Prostate gland (tissue), 2 donors: Measurements from ENCODE around the gene HNRNPR. TPM values are rescaled to one million over a fixed set of nuclear protein-coding genes. Genes with fewer than 3 reads are reported as not detected.

Source experiments
- DNase-seq: peaks from one replicate; pipeline ENCODE4 v3.0.0-alpha.2; 2019; ENCODE audit warnings: low spot score
- H3K27ac ChIP-seq, 2 donors: fragments of 200-600 bp; sonication (generic); 2 replicates each; pipeline ENCODE4 v1.5.1; 2017 to 2019
- H3K27me3 ChIP-seq: fragments of 200-600 bp; sonication (generic); replicated peaks from 2 replicates; pipeline ENCODE4 v1.5.1; 2019; ENCODE audit not compliant: insufficient read depth
- H3K36me3 ChIP-seq, 2 donors: fragments of 200-600 bp; sonication (generic); 1 replicate in 1 of 2; 2 replicates in 1 of 2; pipeline versions ENCODE4 v1.5.1 to v1.8.1; 2017 to 2019
- H3K4me1 ChIP-seq: fragments of 200-600 bp; sonication (generic); replicated peaks from 2 replicates; pipeline ENCODE4 v1.5.1; 2019
- H3K4me3 ChIP-seq, 2 donors: fragments of 200-600 bp; sonication (generic); 2 replicates each; pipeline ENCODE4 v1.5.1; 2017 to 2019
- H3K9me3 ChIP-seq: fragments of 200-600 bp; sonication (generic); 2 replicates; pipeline ENCODE4 v1.5.1; 2017
- CTCF ChIP-seq, 4 experiments: fragments of 200-600 bp in 2 of 4; fragments of 450-650 bp in 2 of 4; sonication (generic) in 2 of 4; IDR thresholded peaks; 1 replicate in 3 of 4; 2 replicates in 1 of 4; pipeline ENCODE4 v1.5.1; 2016 to 2019; ENCODE audit warnings: antibody characterized with exemption in 4 of 4, mild to moderate bottlenecking in 2 of 4, moderate library complexity in 2 of 4
- POLR2A ChIP-seq: fragments of 450-650 bp; IDR thresholded peaks from one replicate; pipeline ENCODE4 v1.6.1; 2016; ENCODE audit warnings: antibody characterized with exemption, mild to moderate bottlenecking
- POLR2AphosphoS5 ChIP-seq: sonication (generic); formaldehyde crosslinking; IDR thresholded peaks from one replicate; pipeline ENCODE4 v1.6.1; 2017; ENCODE audit warnings: antibody characterized with exemption
- WGBS: methylation state at CpG from one replicate; pipeline ENCODE4 v1.1.5; 2018; 5-methylcytosine and 5-hydroxymethylcytosine counted together
- intact Hi-C: fragments of 100-400 bp; cut with DNase I; formaldehyde crosslinking; loops from one replicate; pipeline ENCODE4 v1.14.2; 2022
- total RNA-seq, 2 donors: library from RNA; depleted of rRNA; stranded (reverse); fragments of >200 nt; gene quantifications; one replicate each; pipeline ENCODE4 v1.1.0, GENCODE V29; 2016

HNRNPR gene
- total RNA-seq, 2 donors from 2014 or later, result 85.8 to 88.1 TPM

- H3K27me3 ChIP-seq, result no peaks in the 10 kb centered on the region
- no peaks in the 10 kb centered on the region for H3K4me1 ChIP-seq
- TF ChIP-seq POLR2A, result no peak
- TF ChIP-seq CTCF (IDR thresholded peaks at IDR 0.05), result no peak
- TF ChIP-seq POLR2AphosphoS5, result no peak
- H3K36me3 ChIP-seq, result peaks cover 0 to 4% of the 10 kb centered on the region in 2 donors
- DNase-seq, result no peak
- 4% methylated on average over 10 of the region's 10 CpGs for WGBS
- peak overlapping the region in 1 of 2 donors; percentile 98 for H3K4me3 ChIP-seq
- intact Hi-C loops, result no loop called here
- no peak overlapping the region for H3K27ac ChIP-seq
- no peaks in the 10 kb centered on the region for H3K9me3 ChIP-seq
These were observed 2.0 kb downstream of the HNRNPR start for GRCh38 chr1:23341931-23342692.

GRCh38 chr1:23339632-23340031, 4.5 kb downstream of the HNRNPR start:
- Histone ChIP-seq H3K27me3 (no peaks in the 10 kb centered on the region), H3K9me3 (no peaks in the 10 kb centered on the region), H3K4me1 (no peaks in the 10 kb centered on the region), H3K27ac (no peak overlapping the region), H3K4me3 (no peak overlapping the region), H3K36me3 (peaks cover 4 to 7% of the 10 kb centered on the region in 2 donors)
- DNase-seq, result no peak
- 62% methylated on average over 4 of the region's 4 CpGs for WGBS
- TF ChIP-seq POLR2AphosphoS5, result no peak
- TF ChIP-seq CTCF (IDR thresholded peaks at IDR 0.05), result no peak
- TF ChIP-seq POLR2A, result no peak
- intact Hi-C loops, result no loop called here

GRCh38 chr1:23337869-23338268, 6.2 kb downstream of the HNRNPR start:
- intact Hi-C loops, result no loop called here
- WGBS, result 62% methylated on average over 2 of the region's 2 CpGs
- Histone ChIP-seq H3K9me3 (no peaks in the 10 kb centered on the region), H3K36me3 (peaks cover 4 to 7% of the 10 kb centered on the region in 2 donors), H3K27me3 (no peaks in the 10 kb centered on the region), H3K4me1 (no peaks in the 10 kb centered on the region), H3K27ac (no peak overlapping the region), H3K4me3 (no peak overlapping the region)
- TF ChIP-seq POLR2A (no peak), CTCF (IDR thresholded peaks at IDR 0.05) (no peak), POLR2AphosphoS5 (no peak)
- DNase-seq, result no peak

- no peaks in the 10 kb centered on the region for H3K9me3 ChIP-seq
- intact Hi-C loops, result no loop called here
- no peak overlapping the region for H3K4me3 ChIP-seq
- H3K36me3 ChIP-seq, result peaks cover 0 to 7% of the 10 kb centered on the region in 2 donors
- WGBS, result 86% methylated on average over 8 of the region's 8 CpGs
- no peaks in the 10 kb centered on the region for H3K27me3 ChIP-seq
- DNase-seq, result no peak
- H3K4me1 ChIP-seq, result no peaks in the 10 kb centered on the region
- TF ChIP-seq POLR2A (no peak), POLR2AphosphoS5 (no peak), CTCF (IDR thresholded peaks at IDR 0.05) (no peak)
- H3K27ac ChIP-seq, result no peak overlapping the region
These were observed 12.4 kb downstream of the HNRNPR start for GRCh38 chr1:23331713-23332112.

GRCh38 chr1:23330846-23331245, 13.2 kb downstream of the HNRNPR start:
- WGBS, result 90% methylated on average over 1 of the region's 1 CpG
- no peak for DNase-seq
- Histone ChIP-seq H3K27ac (no peak overlapping the region), H3K4me3 (no peak overlapping the region), H3K27me3 (no peaks in the 10 kb centered on the region), H3K36me3 (peaks cover 0 to 7% of the 10 kb centered on the region in 2 donors), H3K9me3 (no peaks in the 10 kb centered on the region), H3K4me1 (no peaks in the 10 kb centered on the region)
- no peak for TF ChIP-seq CTCF (IDR thresholded peaks at IDR 0.05)
- no peak for TF ChIP-seq POLR2A
- no peak for TF ChIP-seq POLR2AphosphoS5
- intact Hi-C loops, result no loop called here
